Inflammatory macrophage treated with lipopolysaccharide for 4 hours (primary cell): ENCODE results near the gene COX10.

Experiments used
- DNase-seq: peaks from one replicate; pipeline ENCODE4 v3.0.0-alpha.2; 2020

Gene COX10

GRCh38 chr17:14072881-14073280, 3.6 kb downstream of the COX10 start:
- DNase-seq, result peak; percentile 80

DNA sequence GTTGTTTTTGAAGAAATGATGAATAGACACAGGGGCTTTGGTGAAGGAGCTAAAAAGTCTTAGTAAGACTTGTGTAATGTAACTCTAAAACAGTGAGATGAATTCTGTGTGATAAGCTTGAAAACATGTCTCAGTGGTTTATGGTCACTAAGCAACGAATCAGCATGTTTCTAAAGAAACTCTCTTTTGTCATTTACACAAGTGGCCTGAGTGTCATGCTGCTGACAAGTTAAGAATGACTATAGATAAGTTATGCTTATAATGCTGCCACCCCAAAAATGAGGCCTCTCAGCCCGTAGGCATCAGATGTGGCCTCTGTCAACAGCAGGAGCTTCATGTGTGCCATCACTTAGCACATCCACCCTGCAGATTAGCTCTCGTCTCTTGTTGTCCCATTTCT, 8.7 kb downstream of the COX10 start:
- no peak for DNase-seq

DNA sequence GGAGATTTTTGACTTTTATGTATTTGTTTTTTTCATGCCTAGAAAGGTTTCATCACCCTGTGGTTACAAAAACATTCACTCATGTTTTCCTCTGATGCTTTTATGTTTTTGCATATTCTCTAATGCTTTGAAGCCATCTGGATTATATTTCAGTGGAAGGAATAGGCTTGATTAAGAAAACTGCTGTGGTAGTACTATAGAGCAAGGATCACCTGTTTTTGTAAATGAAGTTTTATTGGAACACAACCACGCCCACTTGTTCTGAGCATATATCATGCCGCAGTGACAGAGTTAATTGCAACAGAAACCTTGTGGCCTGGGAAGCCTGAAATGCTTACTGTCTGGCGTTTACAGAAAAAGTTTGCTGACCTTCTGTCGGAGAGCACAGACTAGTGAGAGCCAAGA, 11.5 kb downstream of the COX10 start:
- peak; percentile 13 for DNase-seq

DNA sequence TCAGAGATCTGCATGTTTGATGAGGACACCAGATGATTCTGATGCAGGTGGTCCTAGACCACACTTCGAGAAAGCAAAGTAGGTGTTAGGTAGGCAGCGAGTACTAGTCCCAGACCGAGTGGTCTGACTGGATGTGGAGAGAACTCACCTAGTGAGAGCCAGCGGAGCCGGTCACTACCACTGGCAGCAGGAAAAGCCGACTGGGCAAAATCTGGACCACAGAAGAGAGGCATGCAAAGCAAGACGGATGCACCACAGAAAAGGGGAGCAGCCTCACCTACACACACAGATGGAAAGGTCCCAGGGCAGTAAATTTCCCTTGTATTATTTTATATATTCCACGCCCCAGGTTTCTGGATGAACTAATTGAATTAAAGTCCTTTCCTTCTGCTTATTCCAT, 13.5 kb downstream of the COX10 start:
- DNase-seq, result no peak

GRCh38 chr17:14084955-14085354, 15.7 kb downstream of the COX10 start:
- DNase-seq, result no peak

- no peak for DNase-seq
These were observed 16.9 kb downstream of the COX10 start for GRCh38 chr17:14086189-14086588.

GRCh38 chr17:14089179-14089578, 19.9 kb downstream of the COX10 start:
- no peak for DNase-seq

GRCh38 chr17:14091367-14091766, 22.1 kb downstream of the COX10 start:
- no peak for DNase-seq

GRCh38 chr17:14092808-14093207, 23.5 kb downstream of the COX10 start:
- DNase-seq, result no peak

GRCh38 chr17:14094676-14095601, 25.6 kb downstream of the COX10 start:
- peak; percentile 32 for DNase-seq

- DNase-seq, result no peak
These were observed 26.3 kb downstream of the COX10 start for GRCh38 chr17:14095631-14096030.

- DNase-seq, result peak; percentile 8
These were observed 28.9 kb downstream of the COX10 start for GRCh38 chr17:14098246-14098645.

DNA sequence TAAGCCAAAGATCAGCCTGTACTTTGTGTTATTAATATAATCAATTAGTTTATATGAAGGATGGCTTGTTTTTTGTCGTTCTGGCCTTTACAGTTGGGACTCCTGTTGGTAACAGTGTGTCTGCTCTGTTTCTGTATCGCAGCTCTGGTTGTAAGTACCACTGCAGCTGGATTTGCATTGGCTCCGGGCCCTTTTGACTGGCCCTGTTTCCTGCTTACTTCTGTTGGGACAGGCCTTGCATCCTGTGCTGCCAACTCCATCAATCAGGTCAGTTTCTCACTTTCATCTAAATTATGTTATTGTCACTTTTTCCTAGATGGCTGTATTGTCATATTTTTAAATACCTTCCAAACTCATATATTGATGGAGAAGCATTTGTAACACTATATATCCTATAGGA, 32.7 kb downstream of the COX10 start:
- DNase-seq, result no peak

- peak; percentile 11 for DNase-seq
These were observed 34.5 kb downstream of the COX10 start for GRCh38 chr17:14103836-14104235.

GRCh38 chr17:14104734-14105133, 35.4 kb downstream of the COX10 start:
- DNase-seq, result no peak

GRCh38 chr17:14107889-14108288, 38.6 kb downstream of the COX10 start:
- no peak for DNase-seq

DNA sequence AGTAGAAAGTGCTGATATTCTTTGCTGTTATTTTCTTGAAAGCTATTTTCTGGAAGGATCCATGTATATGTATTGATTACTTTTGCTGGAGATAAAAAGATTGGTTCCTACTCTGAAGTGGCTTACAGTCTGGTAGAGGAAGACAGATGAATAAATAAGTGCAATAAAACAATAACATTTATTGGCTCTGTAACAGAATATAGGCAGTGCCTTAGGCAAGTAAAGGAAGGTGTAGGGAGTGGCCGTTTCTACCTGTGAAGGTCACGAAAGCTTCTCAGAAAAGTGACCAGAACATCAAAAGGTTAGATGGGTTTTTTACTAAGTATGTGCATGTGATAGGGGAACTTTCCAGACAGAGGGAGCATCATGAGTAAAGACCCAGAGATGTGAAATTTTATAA, 43.1 kb downstream of the COX10 start:
- DNase-seq, result no peak

DNA sequence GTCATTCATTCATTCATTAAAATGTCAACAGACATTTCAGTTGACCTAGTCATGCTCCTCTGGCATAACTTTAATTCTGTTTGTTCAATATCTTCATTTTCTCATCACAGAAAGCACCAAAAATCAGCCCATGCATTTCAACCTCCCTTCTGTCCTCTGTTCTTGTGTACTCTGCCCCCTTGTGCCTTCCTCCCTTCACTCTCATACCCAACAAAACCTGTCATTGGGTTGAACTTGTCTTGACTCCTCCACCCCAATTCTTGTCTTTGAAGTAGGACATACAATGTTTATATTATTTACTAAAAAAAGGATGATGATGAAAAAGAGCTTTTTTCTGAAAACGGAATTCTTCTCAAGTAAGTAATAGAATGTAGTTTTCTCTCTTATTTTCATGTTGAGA, 43.8 kb downstream of the COX10 start:
- DNase-seq, result no peak

DNA sequence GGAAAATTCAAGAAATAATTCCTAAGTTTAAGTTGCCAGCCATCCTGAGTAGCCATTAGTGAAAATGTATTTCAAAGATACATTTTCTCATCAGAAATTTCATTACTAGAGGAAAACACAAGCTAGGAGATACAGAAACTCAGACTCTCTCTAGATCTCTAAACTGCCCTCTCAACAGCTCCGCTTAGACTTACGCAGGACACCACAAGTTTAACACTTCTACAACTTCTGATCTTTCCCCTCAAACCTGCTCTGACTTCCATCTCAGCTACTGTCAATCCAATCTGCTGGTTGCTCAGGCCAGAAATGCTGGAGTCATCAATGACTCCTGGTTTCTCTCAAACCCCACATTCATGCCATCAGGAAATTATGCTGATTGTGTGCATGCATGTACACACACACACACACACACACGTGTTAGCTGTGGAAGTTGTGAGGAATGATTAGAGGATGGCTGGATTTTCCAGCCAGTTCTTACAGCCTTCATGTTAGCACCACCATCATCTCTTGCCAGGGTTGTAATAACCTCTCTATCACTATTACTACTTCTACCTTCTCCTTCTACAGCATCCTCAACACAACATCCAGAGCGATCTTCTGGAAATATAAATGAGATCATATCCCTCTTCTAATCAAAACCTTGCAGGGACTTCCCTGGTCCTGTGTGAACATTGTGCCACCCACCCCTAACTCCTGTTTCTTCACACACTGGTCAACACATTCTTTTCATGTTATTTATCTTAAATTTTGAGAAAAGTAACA, 47.1 kb downstream of the COX10 start:
- DNase-seq, result no peak

GRCh38 chr17:14118951-14119350, 49.6 kb downstream of the COX10 start:
- DNase-seq, result no peak

DNA sequence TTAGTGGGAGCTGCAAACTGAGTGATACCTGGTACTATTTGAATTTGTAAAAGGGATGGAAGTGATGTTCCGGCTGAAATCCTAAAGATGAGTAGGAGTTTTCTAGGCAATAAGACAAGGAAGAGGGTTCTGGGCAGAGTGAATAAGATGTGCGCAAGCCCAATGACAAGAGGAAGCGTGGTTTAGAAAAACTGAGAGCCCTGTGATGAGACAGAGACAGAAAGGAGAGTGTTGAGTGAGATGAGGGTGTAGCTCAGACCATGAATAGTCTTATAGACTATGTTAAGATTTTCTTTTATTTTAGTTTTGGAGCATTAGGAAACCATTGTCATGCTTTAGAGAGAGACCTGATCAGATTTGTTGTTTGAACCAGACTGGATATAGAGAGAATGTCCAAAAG, 50.2 kb downstream of the COX10 start:
- DNase-seq, result no peak

- no peak for DNase-seq
These were observed 52.6 kb downstream of the COX10 start for GRCh38 chr17:14121952-14122351.

DNA sequence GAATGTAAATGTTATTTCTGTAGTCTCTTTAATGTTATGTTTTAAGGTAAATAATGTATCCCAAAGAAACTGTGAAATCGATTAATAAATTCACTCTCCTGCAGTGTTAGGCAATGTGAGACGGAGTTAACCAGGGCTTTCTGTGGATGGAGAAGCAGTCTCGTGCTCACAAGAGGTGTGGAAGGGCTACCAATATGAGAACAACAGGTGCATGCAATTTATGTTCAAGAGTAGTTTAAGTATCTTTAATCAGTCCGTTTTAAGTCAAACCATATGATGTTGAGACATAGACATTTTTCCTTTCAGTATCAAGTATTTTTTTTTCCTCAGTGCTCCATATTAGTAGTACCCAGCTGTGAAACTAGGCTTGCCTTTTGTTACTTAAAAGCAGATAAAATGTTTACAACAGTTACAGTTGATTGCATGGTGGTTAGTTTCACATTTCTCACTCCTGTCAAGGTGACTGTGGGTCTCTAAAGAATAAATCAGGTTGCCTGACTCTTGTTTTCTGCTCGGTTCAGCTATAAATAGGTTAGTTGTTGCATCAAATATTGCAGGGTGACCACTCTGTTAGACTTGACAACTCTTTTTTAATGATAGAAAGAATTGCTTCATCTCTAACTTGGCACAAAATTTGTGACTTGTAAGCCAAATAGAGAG, 54.4 kb downstream of the COX10 start:
- no peak for DNase-seq

DNA sequence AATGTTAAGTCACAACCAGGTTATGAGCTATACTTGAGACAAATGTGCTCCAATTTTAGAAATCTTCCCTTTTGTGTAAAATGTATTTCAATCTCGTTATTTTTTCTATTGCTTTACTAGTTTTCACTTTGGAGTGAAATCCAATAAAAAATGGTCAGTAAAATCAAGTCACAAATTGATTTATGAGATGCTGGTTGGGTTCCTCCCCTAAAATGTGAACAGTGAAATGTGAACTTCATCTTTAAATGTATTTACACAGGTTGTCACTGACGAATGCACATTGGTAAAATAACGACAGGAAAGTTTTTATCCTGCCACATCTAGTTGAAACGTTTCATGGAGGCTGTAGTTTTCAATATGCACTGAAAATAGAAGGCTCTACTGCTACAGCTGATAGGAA, 55.5 kb downstream of the COX10 start:
- no peak for DNase-seq
